K562 (cell line): Measurements from ENCODE around the gene DRC1. TPM values are rescaled to one million over a fixed set of nuclear protein-coding genes. Genes with fewer than 3 reads are reported as not detected.

Source experiments
- ASH1L ChIP-seq: fragments of 450-650 bp; IDR thresholded peaks from 2 replicates; pipeline ENCODE4 v1.6.1; 2018; ENCODE audit warnings: borderline replicate concordance, mild to moderate bottlenecking, low read depth; ENCODE audit not compliant: partially characterized antibody
- CREB1 ChIP-seq, 2 experiments: sonication (generic) in 1 of 2; formaldehyde crosslinking in 1 of 2; IDR thresholded peaks; 2 replicates each; pipeline versions ENCODE4 v1.6.1 to v1.8.0; 2012 to 2022; ENCODE audit warnings: inconsistent platforms in 1 of 2, mild to moderate bottlenecking in 1 of 2, missing genetic modification reagents in 1 of 2, moderate library complexity in 1 of 2
- CREB5 ChIP-seq: fragments of 250-450 bp; sonication (Bioruptor Pico); IDR thresholded peaks from 2 replicates; pipeline ENCODE4 v1.5.0; 2020; ENCODE audit warnings: mild to moderate bottlenecking
- CTCFL ChIP-seq: IDR thresholded peaks from 2 replicates; pipeline ENCODE4 v1.6.1; 2011; ENCODE audit warnings: borderline replicate concordance, low read depth, mild to moderate bottlenecking, moderate library complexity, low read length; ENCODE audit not compliant: insufficient read depth, poor library complexity, severe bottlenecking
- GABPA ChIP-seq: fragments of 200-800 bp; sonication (Bioruptor generic); conservative IDR thresholded peaks from 2 replicates; pipeline ENCODE4 v1.6.1; 2016; ENCODE audit warnings: low read depth, missing genetic modification characterization, missing compliant biosample characterization
- HMGN3 ChIP-seq: IDR thresholded peaks from 2 replicates; pipeline ENCODE4 v1.6.1; 2011; ENCODE audit warnings: borderline replicate concordance, low read depth, mild to moderate bottlenecking, mixed read lengths, low read length; ENCODE audit not compliant: insufficient read length; ENCODE audit errors: extremely low read depth
- ID3 ChIP-seq, 2 experiments: fragments of 250-450 bp in 1 of 2; fragments of 450-650 bp in 1 of 2; sonication (Bioruptor Pico) in 1 of 2; IDR thresholded peaks; 2 replicates each; pipeline versions ENCODE4 v1.6.1 to v1.8.0; 2016 to 2021; ENCODE audit warnings: mild to moderate bottlenecking in 2 of 2, moderate library complexity in 2 of 2, missing compliant biosample characterization in 1 of 2, missing genetic modification characterization in 1 of 2
- MNT ChIP-seq, 2 experiments: fragments of 450-650 bp; conservative IDR thresholded peaks; 2 replicates each; pipeline ENCODE4 v1.6.1; 2017; ENCODE audit warnings: mild to moderate bottlenecking in 2 of 2, moderate library complexity in 2 of 2
- MYNN ChIP-seq, 2 experiments: sonication (generic); formaldehyde crosslinking in 1 of 2; IDR thresholded peaks; 2 replicates each; pipeline versions ENCODE4 v1.5.0 to v1.6.1; 2016 to 2020; ENCODE audit warnings: antibody characterized with exemption in 1 of 2, missing genetic modification reagents in 1 of 2
- NFRKB ChIP-seq: fragments of 450-650 bp; IDR thresholded peaks from 2 replicates; pipeline ENCODE4 v1.6.1; 2016; ENCODE audit warnings: low read depth
- OTX1 ChIP-seq: fragments of 450-650 bp; formaldehyde crosslinking; IDR thresholded peaks from 2 replicates; pipeline ENCODE4 v1.4.0; 2022; ENCODE audit warnings: mild to moderate bottlenecking
- PYGO2 ChIP-seq: fragments of 450-650 bp; IDR thresholded peaks from 2 replicates; pipeline ENCODE4 v1.6.1; 2016; ENCODE audit warnings: mild to moderate bottlenecking, missing genetic modification characterization, moderate library complexity, missing compliant biosample characterization
- SMARCA4 ChIP-seq: fragments of 450-650 bp; IDR thresholded peaks from 2 replicates; pipeline ENCODE4 v1.6.1; 2016
- TAF1 ChIP-seq: IDR thresholded peaks from 2 replicates; pipeline ENCODE4 v1.6.1; 2011; ENCODE audit warnings: mild to moderate bottlenecking, low read length, moderate library complexity; ENCODE audit not compliant: insufficient read depth, control insufficient read depth, severe bottlenecking; ENCODE audit errors: extremely low read depth
- TCF7 ChIP-seq: sonication (generic); IDR thresholded peaks from 2 replicates; pipeline ENCODE4 v1.6.1; 2016; ENCODE audit warnings: antibody characterized with exemption, borderline replicate concordance
- ZNF699 ChIP-seq: fragments of 250-450 bp; sonication (Bioruptor Pico); IDR thresholded peaks from 2 replicates; pipeline ENCODE4 v1.8.0; 2021; ENCODE audit warnings: mild to moderate bottlenecking, moderate library complexity; ENCODE audit not compliant: insufficient replicate concordance
- ZNF79 ChIP-seq: fragments of 250-450 bp; sonication (Bioruptor Pico); IDR thresholded peaks from 2 replicates; pipeline ENCODE4 v1.4.0; 2020; ENCODE audit warnings: low read depth, mild to moderate bottlenecking, moderate library complexity
- polyA plus RNA-seq, 8 experiments: library from polyadenylated mRNA; depleted of rRNA in 4 of 8; stranded (reverse) in 5 of 8; unstranded in 3 of 8; fragments of >200 nt; fragmentation: Nextera tagmentation in 2 of 8; fragmentation: Illumina TruSeq in 1 of 8; extraction: Ambion mirVana in 2 of 8; extraction: Trizol in 1 of 8; gene quantifications; 2 replicates each; pipeline versions ENCODE4 v1.2.1 to v1.2.3, GENCODE V29; 2011 to 2014; ENCODE audit warnings: inconsistent platforms in 1 of 8, missing spikeins in 1 of 8
- total RNA-seq, 7 experiments: library from RNA; depleted of rRNA in 6 of 7; stranded (reverse); fragments of >200 nt in 6 of 7; fragmentation: Illumina TruSeq in 2 of 7; extraction: Trizol in 2 of 7; gene quantifications; 2 replicates each; pipeline versions ENCODE4 v1.2.1 to v1.2.3, GENCODE V29; 2011 to 2021; ENCODE audit warnings: low replicate concordance in 1 of 7
- TF ChIP-seq, protein P1 (sequence below): fragments of 450-650 bp; IDR thresholded peaks from 2 replicates; pipeline ENCODE4 v1.6.1; 2017; ENCODE audit warnings: antibody characterized with exemption

The DRC1 gene
- total and polyA plus RNA-seq, 9 of the 15 experiments (the other 6 are each of a cell fraction or from before 2014, with no cell fraction given): 0.07 to 0.10 TPM; not detected in 7

- TF ChIP-seq ZNF699 (CRISPR knock-in tag) (no peak), CTCFL (peak; percentile 13), NFRKB (no peak), CREB1 (IDR thresholded peaks at IDR 0.05) (no peak), CREB1 (CRISPR knock-in tag; IDR thresholded peaks at IDR 0.05) (no peak), ZNF79 (CRISPR knock-in tag) (no peak), PYGO2 (tag) (no peak), ASH1L (no peak), MYNN (IDR thresholded peaks at IDR 0.05) (no peak), MYNN (CRISPR knock-in tag; IDR thresholded peaks at IDR 0.05) (no peak), OTX1 (no peak), ID3 (CRISPR knock-in tag; IDR thresholded peaks at IDR 0.05) (no peak), ID3 (tag; IDR thresholded peaks at IDR 0.05) (no peak), GABPA (no peak), TAF1 (no peak), MNT (conservative IDR thresholded peaks at IDR 0.05) (no peak), CREB5 (CRISPR knock-in tag) (no peak), HMGN3 (no peak), TCF7 (no peak), SMARCA4 (0 out of 2 replicates have a peak, but pooled peaks have one; percentile 19)
- TF ChIP-seq, protein P1, sequence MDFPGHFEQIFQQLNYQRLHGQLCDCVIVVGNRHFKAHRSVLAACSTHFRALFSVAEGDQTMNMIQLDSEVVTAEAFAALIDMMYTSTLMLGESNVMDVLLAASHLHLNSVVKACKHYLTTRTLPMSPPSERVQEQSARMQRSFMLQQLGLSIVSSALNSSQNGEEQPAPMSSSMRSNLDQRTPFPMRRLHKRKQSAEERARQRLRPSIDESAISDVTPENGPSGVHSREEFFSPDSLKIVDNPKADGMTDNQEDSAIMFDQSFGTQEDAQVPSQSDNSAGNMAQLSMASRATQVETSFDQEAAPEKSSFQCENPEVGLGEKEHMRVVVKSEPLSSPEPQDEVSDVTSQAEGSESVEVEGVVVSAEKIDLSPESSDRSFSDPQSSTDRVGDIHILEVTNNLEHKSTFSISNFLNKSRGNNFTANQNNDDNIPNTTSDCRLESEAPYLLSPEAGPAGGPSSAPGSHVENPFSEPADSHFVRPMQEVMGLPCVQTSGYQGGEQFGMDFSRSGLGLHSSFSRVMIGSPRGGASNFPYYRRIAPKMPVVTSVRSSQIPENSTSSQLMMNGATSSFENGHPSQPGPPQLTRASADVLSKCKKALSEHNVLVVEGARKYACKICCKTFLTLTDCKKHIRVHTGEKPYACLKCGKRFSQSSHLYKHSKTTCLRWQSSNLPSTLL: no peak
Measured at GRCh38 chr2:26462511-26463243, 61.0 kb downstream of the DRC1 start (continued).
